Stimulated activated CD8-positive, alpha-beta memory T cell treated with anti-CD3 and anti-CD28 coated beads, Interleukin-2, amount 100 ng/mL, for 48 hours (primary cell): ENCODE measurements around the gene PDGFA.

ENCODE experiments used
- DNase-seq, 2 donors: peaks; one replicate each; pipeline ENCODE4 v3.0.0-alpha.2; 2020; ENCODE audit warnings: low read depth in 2 of 2

The PDGFA gene

DNA sequence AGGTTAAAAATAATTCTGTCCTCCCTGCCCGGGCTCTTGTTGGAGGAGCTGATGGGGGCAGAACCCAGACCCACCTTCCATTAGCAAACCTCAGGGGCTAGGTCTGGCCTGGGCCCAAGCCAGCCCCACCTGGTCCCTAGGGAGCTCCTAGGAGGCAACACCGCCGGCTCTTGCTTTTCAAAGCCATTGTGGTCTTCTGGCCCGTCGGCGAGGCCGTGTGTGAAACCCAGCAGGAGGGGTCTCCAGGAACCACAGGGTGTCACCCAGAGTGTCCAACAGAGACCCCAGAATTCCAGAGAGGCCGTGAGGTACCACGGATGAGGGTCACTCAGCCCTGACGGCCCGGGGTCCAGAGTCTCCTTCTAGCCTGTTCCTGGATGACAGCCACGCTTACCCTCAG, 16.6 kb upstream of the PDGFA start:
- no peak for DNase-seq

DNA sequence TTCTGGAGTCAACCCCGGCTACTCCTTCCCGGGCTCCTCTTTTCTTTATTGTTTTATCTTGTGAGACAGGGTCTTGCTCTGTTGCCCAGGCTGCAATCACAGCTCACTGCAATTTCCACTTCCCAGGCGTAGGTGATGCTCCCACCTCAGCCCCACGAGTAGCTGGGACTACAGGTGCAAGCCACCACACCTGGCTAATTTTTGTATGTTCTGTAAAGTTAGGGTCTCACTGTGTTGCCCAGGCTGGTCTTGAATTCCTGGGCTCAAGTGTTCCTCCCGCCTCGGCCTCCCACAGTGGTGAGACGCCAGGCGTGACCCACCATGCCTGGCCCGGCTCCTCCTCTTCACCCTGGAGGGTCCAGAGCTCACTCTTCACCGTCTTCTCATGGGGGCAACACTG, 15.3 kb upstream of the PDGFA start:
- DNase-seq = no peak

DNA sequence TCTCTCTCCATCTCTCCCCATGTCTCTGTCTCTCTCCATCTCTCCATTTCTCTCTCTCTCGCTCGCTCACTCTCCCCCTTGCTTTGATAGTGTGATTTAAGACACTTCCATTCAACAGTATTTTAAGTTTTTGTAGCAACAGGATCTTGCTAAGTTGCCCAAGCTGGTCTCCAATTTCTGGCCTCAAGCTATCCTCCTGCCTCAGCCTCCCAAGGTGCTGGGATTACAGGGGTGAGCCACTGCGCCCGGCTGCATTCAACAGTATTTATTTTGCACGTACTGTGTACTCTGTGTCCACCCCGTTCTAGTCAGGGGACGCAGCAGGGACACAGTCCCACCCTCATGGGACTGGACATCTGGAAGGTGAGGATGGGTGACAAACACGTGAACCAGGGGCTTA, 14.4 kb upstream of the PDGFA start:
- no peak for DNase-seq

DNA sequence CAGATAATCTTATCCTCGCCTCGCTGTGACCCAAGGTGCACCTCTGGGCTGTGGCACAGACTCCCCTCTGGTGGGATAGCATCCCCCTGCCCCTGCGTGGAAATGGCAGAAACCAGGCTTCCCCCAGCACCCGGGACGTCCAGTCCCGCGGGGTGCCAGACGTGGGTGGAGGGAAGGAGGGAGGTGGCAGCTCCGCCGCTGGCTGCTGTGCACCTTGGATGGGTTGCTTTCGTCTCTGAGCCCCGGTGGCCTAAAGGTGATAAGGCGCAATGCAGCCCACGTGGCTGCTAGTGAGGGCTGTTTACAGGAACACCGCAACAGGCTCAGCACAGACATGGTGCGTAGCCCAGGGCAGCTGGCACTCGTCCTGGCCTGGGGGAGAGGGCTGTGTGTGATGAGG, 13.6 kb upstream of the PDGFA start:
- no peak for DNase-seq

DNA sequence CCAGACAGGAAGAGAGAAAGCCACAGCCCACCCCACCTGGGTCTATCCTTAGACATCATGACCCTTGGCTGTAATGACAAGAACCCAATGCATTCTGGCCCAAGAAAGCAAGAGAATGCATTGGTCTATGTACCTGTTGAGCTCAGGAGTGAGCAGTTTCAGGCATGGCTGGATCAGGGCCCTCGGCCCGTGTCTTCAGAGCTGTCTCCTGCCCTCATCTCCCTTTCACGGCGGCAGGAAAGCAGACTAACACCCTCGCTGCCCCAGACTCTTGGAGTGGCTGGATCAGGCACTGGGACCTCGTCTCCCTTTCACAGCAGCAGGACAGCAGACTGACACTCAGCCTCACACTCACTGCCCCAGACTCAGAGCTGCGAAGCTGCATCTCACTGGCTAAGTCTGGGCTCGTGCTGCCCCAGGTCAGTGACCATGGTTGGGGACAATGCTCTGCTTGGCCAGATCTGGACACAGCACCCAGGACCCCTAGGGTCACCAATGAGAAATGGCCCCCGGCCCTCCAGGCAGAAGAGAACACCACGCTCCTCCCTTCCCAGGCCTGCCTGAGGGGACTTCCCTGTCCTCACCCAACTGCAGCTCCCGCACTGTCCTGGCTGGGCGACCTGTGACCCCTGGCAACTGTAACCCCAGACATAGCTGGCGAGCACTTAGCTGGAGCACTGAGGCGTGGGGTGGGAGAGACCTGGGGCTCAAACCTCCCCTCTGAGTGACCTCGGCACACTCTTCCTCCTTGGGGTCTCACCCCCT, 12.9 kb upstream of the PDGFA start:
- no peak for DNase-seq

DNA sequence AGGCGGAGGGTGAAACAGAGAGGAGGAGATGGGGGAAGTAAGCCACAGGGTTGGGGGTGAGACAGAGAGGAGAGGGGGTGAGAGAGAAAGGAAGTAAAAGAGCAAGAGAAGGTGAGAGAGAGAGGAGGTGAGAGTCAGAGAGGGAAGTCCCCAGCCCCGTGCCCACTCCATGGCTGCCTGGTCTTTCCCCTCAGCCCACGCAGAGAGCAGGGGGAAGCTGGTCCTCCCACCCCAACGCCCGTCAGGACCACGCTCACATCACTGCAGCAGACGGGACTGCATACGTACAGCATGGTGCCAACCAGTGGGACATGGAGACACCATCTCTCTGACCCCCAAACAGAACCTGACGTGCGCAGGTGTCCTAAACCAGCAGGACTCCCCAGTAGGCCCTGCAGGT, 12.1 kb upstream of the PDGFA start:
- DNase-seq = no peak

DNA sequence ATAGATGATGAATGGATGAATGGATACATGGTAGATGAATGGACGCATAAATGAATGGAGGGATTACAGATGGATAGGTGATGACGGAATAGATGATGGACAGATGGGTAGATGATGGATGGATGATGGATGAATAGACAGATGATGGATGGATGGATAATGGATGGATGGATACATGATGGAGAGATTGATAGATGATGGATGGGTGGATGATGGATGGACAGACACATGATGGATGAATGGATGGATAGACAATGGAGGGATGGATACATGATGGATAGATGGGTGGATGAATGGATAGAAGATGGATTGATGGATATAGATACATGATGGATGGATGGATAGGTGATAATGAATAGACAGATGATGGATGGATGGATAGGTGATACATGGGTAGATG, 8.8 kb upstream of the PDGFA start:
- DNase-seq = no peak

DNA sequence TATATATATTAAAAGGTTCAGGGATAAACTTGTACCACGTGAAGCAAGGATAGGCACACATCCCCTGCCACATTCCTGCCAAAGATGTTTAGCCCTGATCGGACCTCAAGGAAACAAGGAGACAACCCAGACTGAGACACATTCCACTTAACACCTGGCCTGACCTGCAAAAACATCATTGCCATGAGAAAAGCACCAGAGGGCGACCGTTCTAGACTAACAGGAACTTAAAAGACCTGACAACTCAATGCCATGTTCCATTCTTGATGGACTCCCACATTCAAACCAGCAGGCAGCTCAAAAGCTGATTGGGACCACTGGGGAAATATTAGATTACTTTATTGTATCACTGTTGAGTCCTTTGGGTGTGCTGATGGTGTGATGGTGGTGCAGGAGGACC, 8.1 kb upstream of the PDGFA start:
- DNase-seq = no peak

DNA sequence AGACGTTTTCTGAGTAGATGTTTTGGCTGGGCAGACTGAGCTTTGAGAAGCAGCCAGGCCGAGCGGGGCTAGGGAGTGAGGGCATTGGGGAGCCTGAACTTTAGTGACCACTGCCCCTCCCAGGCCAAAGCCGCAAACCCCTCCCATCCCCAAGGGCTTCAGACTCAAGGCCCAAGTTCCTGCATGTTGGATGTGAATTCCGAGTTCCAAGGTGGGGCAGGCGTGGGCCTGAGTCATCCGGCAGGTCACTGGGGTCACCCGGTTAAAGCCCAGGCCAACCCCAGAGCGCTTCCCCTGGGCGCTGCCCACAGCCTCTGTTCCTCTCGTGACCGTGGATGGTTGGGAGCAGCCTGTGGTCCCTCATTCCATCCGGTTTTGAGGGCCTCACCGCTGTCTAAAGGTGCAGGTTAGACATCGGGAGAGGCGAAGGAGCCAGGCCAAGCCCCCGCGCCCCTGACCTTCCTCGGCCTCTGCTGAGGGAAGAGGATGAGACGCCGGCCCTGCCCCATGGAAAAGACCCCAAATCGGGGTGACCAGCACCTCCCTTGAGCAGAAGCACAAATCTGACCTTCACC, 6.9 kb upstream of the PDGFA start:
- no peak for DNase-seq

DNA sequence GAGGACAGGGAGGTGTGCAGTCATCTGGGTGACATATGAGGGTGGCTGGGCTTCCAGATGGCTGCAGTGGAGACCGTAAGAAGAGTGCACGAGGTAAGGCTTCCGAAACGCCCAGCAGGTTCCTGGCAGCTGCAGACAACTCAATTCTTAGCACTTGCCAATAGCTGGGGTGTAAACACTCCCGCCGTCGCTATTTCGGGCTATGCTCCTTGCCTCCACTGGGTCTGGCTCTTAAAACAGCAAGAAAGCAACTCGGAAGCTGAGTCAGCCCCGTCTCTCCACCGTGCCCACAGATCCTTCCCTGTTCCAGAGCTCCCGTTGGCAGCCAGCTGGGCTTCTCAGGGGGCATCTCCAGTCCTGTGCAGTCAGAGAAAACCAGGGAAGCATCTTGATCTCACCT, 6.1 kb upstream of the PDGFA start:
- no peak for DNase-seq

DNA sequence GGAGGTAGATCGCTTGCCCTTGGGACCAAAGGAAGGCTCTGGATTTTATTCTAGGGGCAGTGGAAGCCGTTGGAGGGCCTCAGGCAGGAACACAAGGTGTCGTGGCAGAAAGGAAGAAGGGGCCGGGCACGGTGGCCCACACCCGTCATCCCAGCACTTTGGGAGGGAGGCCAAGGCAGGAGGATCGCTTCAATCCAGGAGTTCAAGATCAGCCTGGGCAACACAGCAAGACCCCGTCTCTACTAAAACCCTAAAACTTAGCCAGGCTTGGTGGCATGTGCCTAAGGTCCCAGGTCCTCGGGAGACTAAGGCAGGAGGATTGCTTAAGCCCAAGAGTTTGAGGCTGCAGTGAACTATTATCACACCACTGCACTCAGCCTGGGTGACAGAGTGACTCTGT, 5.2 kb upstream of the PDGFA start:
- no peak for DNase-seq

DNA sequence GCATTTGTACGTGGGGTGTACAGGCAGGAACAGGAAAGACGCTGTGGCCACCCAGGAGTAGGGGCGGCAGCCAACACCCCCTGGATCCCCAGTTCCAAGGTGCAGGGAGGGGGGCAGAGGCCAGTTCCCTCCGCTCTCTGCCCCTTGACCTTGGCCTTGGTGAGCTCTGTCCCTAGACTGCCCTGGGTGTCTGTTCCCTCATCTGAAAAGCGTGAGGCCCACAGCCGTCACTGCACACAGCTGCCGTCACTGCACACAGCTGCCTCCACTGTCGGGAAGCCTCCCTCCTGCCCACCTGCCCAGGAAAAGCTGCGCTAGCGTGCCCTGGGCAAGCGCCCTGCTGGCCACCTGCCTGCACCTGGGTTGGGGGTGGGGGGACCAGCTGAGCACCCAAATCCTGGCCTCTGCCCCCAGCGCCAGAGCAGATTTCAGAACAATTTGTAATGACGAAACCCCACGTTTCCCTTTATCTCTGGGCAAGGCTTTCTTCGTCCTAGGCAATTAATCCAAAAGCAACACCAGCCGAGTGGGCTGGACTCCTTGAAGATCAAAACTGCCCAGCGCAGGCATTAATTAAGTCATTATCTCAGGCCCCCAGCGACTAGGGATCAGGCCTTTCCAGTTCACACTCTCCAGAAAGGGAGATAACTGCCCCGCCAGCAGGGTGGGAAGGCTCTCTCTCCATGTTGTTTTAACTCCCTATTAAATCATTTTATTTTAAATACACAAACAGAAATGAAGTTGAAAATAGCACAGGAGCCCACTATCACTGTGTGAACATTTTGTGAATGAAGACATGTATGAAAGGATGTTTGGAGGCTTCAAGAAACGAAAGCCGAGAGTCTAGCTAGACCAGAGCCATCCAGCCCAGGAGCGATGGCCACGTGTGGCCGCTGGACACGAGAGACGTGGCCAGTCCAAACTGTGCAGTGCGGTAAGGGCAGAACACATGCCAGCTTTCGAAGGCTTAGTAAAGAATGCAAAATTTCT, 4.0 kb upstream of the PDGFA start:
- DNase-seq = no peak

DNA sequence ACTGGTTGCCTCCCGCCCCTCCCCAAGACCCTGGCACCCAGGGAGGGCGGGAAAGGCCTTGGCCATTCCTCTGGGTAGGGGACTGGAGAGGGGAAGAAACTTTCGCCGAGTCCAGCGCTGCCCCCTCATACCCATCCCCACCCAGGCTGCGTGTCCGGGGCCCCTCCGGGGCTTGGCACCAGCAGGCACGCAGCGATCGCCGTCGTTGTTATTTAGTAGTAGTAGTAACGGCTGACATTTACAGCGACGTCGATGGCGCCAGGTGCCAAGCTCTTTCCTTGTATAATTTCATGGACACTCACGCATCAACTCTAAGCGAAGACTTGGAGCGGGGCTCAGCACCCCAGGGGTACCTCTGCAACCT, 3.3 kb upstream of the PDGFA start:
- no peak for DNase-seq

DNA sequence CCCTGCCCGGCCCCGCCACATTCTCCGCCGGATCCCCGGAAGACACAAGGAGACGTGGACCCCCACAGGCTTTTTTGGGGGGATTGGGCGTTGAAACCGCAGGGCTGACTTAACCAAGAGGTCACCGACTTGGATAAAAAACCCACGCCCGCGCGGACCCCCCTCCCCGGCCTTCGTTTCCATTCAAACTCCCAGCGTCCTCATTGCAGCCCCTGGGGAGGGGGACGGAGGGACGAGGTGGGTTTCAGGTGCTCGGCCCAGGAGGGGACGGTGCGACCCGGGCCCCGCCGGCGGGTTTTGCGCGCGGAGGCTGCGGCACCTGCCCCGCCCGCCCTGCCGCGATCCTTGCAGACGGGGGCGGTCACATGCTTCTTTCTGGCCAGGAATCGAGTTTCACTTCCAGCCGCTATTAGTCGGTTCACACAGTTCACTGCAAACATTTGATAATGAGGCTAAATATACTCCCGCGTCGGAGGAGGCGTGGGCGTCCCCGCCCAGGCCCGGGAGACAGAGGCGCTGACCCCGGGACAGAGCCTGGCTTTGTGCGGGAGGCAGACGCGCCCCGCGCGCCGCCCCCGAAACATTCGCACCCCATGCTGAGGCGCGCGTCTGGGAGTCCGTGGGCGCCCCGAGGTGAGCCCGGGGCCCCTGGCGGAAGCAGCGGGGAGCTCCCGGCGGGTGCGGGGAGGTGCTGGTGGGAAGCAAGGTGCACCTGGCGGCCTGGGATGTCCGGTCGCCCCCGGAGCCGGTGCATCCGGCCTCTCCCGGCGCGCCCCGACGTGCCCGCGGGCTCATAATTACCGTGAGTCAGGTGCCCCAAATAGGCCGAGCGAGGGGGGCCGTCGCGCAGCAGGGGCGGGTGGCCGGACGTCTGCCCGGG, 2.7 kb upstream of the PDGFA start:
- no peak for DNase-seq

DNA sequence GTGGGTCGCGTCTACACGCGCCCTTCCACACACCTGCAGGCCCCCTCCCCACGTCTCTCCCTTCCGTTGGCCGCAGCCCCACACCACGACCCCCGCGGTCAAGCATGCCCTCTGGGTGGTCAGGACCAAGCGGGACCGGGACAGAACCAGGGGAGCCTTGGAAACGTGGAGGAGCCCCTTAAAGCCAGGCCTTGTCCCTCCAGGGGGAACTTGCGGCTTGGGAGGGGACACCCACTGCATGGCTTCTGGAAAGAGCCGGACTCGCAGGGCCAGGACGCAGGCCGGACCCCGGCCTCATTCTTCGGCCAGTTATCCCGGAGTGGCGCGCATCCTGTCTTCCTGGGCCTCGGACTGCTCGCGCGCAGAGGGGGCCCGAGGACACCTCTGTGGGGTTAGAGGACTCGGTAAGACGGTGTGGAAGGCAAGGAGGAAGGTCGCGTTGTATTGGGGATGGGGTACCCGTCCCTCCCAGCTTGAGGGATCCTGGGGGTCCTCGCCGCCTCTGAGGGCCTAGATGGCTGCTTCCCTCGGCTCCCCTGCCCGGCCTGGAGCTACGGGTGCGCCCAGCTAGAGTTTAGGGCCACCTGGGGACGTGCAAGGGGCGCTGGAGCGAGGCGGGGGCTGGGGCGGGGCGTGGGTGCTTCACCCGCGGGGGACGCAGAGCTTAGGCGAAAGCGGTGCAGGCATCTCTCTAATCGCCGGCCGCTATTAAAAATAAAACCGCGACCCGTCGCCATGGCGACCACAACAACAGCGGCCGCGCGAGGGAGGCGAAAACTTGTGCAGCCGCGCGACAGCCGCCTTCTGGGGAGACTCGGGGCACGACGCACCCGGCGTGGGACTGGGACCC, 1.8 kb upstream of the PDGFA start:
- DNase-seq = no peak

DNA sequence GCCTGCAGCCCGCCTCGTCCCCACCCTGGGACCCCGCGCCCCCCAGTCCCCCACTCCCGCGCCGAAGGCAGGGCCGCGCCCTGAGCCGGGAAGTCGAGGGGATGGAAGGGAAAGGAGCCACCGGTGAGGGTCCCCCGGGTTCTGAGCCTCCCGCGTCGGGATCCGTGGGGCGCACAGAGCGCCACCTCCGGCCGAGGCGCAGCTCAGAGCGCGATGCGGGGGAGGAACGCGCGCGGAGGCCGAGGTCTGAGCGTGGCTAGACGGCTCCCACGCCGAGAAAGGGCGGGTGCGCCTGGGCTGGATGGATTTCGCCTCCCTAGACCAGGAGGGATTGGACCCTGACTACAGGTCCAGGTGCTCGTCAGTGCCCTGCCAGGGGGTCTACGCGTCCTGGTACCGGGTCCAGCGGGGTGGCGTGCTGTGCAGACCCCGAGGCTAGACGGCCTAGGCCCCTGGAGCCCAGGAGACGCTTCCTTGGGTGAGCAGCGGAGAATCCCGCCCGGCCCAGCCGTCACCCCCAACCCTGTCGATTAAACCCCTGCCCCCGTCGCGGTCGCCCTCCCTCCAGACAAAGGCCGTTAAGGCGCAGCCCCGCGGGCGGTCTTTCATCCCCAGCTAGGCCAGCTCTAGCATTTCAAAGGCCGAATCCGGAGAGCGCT, 986 bp upstream of the PDGFA start:
- no peak for DNase-seq

DNA sequence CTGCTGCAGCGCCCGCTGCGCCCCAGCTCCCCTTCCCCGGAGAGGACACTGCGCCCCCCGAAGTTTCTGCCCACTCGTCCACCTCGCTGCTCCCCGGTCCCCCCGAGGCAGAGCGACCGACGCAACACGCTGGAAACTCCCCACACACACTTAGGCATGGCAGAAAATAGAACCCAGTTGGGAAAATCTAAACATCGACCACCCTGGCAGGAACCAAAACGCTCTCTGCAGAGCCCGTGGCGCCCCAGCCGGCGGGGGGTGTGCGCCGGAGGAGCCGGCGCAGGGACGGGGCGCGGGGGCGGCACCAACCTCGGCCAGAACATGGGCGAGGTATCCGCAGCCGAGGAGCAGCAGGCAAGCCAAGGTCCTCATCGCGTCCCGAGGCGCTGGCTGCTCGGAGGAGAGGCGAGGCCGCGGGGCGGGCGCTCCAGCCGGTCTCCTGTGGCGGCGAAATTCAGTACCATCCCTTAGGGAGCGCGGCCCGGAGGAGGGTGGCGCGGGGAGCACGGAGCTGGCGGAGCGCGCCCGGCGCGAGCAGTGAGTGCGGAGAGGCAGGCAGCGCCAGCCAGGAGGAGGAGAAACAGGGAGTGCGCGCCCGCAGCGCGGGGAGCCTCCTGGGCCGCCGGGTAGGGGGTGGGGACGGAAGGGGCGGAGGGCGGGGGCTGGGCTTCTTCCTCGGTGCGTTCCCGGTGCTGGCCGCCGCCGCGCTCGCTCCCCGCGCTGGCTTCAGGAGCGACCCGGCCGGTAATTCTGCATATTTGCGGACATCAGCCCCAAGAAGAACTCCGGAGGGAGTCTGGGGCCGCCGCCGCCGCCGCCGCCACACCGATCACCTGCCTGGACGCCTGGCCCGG, 789 bp downstream of the PDGFA start:
- DNase-seq = peak in 1 of 2 donors; percentile 39

DNA sequence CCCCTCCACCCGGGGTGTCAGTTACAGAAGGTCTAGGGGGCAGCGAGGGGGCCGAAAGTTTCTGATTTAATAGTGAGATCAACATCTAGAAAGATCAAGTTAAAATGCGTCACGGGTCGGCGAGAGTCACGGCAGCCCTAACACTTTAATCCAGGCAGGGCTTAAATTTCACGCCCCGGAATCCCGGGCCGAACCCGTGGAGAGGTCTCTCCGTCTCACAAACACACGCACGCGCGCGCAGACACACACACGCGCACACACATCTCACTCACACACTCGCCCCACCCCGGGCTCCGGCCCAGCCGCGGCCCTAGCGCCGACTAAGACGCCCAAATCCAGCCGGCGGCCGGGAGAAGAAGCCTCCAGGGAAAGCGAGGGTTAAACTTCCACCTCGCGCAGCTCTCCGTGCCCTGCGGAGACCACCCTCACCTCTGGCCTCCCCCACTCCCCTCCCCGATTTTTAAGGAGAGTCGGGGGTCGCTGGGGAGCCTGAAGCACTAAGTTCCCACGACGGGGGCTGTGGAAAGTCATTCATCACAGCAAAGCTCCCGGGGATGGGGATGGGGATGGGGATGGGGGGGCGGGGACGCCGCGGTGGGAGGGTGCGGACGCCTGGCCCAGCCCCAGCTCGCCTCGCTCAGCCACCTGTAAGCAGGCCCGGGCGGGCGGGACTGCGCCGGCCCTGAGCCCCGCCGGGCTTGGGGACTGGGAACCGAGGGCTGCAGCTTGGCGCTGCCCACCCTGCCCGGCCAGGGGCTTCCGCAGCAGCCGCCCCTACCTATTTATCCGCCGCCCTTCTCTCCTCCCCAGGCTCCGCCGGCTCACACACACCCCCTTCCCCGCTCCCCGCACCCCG, 1.6 kb downstream of the PDGFA start:
- DNase-seq = no peak
